ENCODE measurements around the gene ZNF804B.
"Not testable (repeated sequence)": the region's sequence is repeated elsewhere in the genome, so short reads cannot be mapped to it uniquely, and the experiment has no call there.

Gene ZNF804B

GRCh38 chr7:89085580-89085979, 326.1 kb downstream of the ZNF804B start:
- DNase-seq (ENCODE audit: low read depth) = no peak

GRCh38 chr7:89091550-89091949, 332.1 kb downstream of the ZNF804B start:
- no peak for DNase-seq (ENCODE audit: low read depth)

GRCh38 chr7:89094269-89094668, 334.8 kb downstream of the ZNF804B start:
- no peak for DNase-seq (ENCODE audit: low read depth)

- DNase-seq (ENCODE audit: low read depth) = no peak
Observed at GRCh38 chr7:89103564-89103963, 344.1 kb downstream of the ZNF804B start.

- DNase-seq (ENCODE audit: low read depth) = peak; percentile 14
Observed at GRCh38 chr7:89104748-89105685, 345.5 kb downstream of the ZNF804B start.

- no peak for DNase-seq (ENCODE audit: low read depth)
Observed at GRCh38 chr7:89123871-89124270, 364.4 kb downstream of the ZNF804B start.

GRCh38 chr7:89129600-89130375, 370.3 kb downstream of the ZNF804B start:
- DNase-seq (ENCODE audit: low read depth) = no peak

- no peak for DNase-seq (ENCODE audit: low read depth)
Observed at GRCh38 chr7:89133357-89133756, 373.9 kb downstream of the ZNF804B start.

GRCh38 chr7:89133819-89134218, 374.3 kb downstream of the ZNF804B start:
- no peak for DNase-seq (ENCODE audit: low read depth)

GRCh38 chr7:89145801-89146200, 386.3 kb downstream of the ZNF804B start:
- DNase-seq (ENCODE audit: low read depth) = no peak

GRCh38 chr7:89160107-89160506, 400.6 kb downstream of the ZNF804B start:
- no peak for DNase-seq (ENCODE audit: low read depth)

- no peak for DNase-seq (ENCODE audit: low read depth)
Observed at GRCh38 chr7:89165421-89165820, 405.9 kb downstream of the ZNF804B start.

GRCh38 chr7:89170628-89171027, 411.1 kb downstream of the ZNF804B start:
- DNase-seq (ENCODE audit: low read depth) = no peak

- no peak for DNase-seq (ENCODE audit: low read depth)
Observed at GRCh38 chr7:89182116-89182515, 422.6 kb downstream of the ZNF804B start.

- DNase-seq (ENCODE audit: low read depth) = no peak
Observed at GRCh38 chr7:89183712-89184111, 424.2 kb downstream of the ZNF804B start.

- no peak for DNase-seq (ENCODE audit: low read depth)
Observed at GRCh38 chr7:89200758-89201157, 441.3 kb downstream of the ZNF804B start.

- no peak for DNase-seq (ENCODE audit: low read depth)
Observed at GRCh38 chr7:89223900-89224395, 464.4 kb downstream of the ZNF804B start.

- not testable (repeated sequence) for DNase-seq (ENCODE audit: low read depth)
Observed at GRCh38 chr7:89228688-89229171, 469.2 kb downstream of the ZNF804B start.

- peak; percentile 15 for DNase-seq (ENCODE audit: low read depth)
Observed at GRCh38 chr7:89238156-89238555, 478.7 kb downstream of the ZNF804B start.

- no peak for DNase-seq (ENCODE audit: low read depth)
Observed at GRCh38 chr7:89246196-89246595, 486.7 kb downstream of the ZNF804B start.

GRCh38 chr7:89247207-89247606, 487.7 kb downstream of the ZNF804B start:
- no peak for DNase-seq (ENCODE audit: low read depth)

GRCh38 chr7:89259085-89259484, 499.6 kb downstream of the ZNF804B start:
- no peak for DNase-seq (ENCODE audit: low read depth)

- DNase-seq (ENCODE audit: low read depth) = no peak
Observed at GRCh38 chr7:89264126-89264525, 504.6 kb downstream of the ZNF804B start.

Measured in non-pigmented ciliary epithelial cell (primary cell).